Loucy (cell line): ENCODE measurements around the gene ACOT8.

ENCODE experiments used
- H2AFZ ChIP-seq: fragments of 200-600 bp; sonication (generic); 2 replicates; pipeline ENCODE4 v1.6.0; 2016; ENCODE audit warnings: antibody characterized with exemption, mild to moderate bottlenecking, low read length, moderate library complexity
- H3F3A ChIP-seq: fragments of 200-600 bp; 2 replicates; pipeline ENCODE4 v1.6.0; 2016; ENCODE audit warnings: antibody characterized with exemption, low read depth, mild to moderate bottlenecking
- H3K27me3 ChIP-seq: fragments of 200-600 bp; sonication (generic); 2 replicates; pipeline ENCODE4 v1.6.1; 2014; ENCODE audit warnings: low read length, mild to moderate bottlenecking; ENCODE audit not compliant: insufficient read depth, poor library complexity, severe bottlenecking
- H3K36me3 ChIP-seq: fragments of 200-600 bp; sonication (generic); 2 replicates; pipeline ENCODE4 v1.6.1; 2016; ENCODE audit warnings: low read length; ENCODE audit not compliant: insufficient read depth
- H3K4me1 ChIP-seq: fragments of 200-600 bp; sonication (generic); 2 replicates; pipeline ENCODE4 v1.5.1; 2014; ENCODE audit warnings: low read length, mild to moderate bottlenecking; ENCODE audit not compliant: insufficient read depth, poor library complexity, severe bottlenecking
- H3K4me2 ChIP-seq: fragments of 200-600 bp; sonication (generic); 2 replicates; pipeline ENCODE4 v1.6.0; 2014; ENCODE audit warnings: antibody characterized with exemption, low read length, low read depth, mild to moderate bottlenecking; ENCODE audit not compliant: poor library complexity, severe bottlenecking
- H3K4me3 ChIP-seq: fragments of 200-600 bp; sonication (generic); 2 replicates; pipeline ENCODE4 v1.5.1; 2014; ENCODE audit warnings: low read length, mild to moderate bottlenecking, mixed read lengths; ENCODE audit not compliant: poor library complexity, severe bottlenecking
- H3K79me2 ChIP-seq: fragments of 200-600 bp; sonication (generic); 2 replicates; pipeline ENCODE4 v1.6.1; 2014; ENCODE audit warnings: low read length; ENCODE audit not compliant: insufficient read depth
- H3K9ac ChIP-seq: fragments of 200-600 bp; sonication (generic); 2 replicates; pipeline ENCODE4 v1.6.0; 2014; ENCODE audit warnings: mild to moderate bottlenecking, low read depth, low read length, moderate library complexity; ENCODE audit not compliant: poor library complexity, severe bottlenecking
- H3K9me2 ChIP-seq: fragments of 200-600 bp; sonication (generic); replicated peaks from 2 replicates; pipeline ENCODE4 v1.6.1; 2016; ENCODE audit warnings: low read depth, low read length, mixed read lengths
- H3K9me3 ChIP-seq: fragments of 200-600 bp; sonication (generic); 2 replicates; pipeline ENCODE4 v1.6.1; 2014; ENCODE audit warnings: mild to moderate bottlenecking, antibody characterized with exemption, low read length, low read depth; ENCODE audit not compliant: insufficient read depth
- H4K20me1 ChIP-seq: fragments of 200-600 bp; sonication (generic); 2 replicates; pipeline ENCODE4 v1.6.0; 2014; ENCODE audit warnings: antibody characterized with exemption, low read length, mild to moderate bottlenecking; ENCODE audit not compliant: insufficient read depth, poor library complexity, severe bottlenecking
- EZH2phosphoT487 ChIP-seq: fragments of 200-600 bp; IDR thresholded peaks from 2 replicates; pipeline ENCODE4 v1.6.1; 2018; ENCODE audit warnings: antibody characterized with exemption, mild to moderate bottlenecking, moderate library complexity, borderline replicate concordance
- TF ChIP-seq, protein P1 (sequence below): fragments of 200-600 bp; sonication (generic); conservative IDR thresholded peaks from 2 replicates; pipeline ENCODE4 v1.5.1; 2014; ENCODE audit warnings: mild to moderate bottlenecking, antibody characterized with exemption, low read length

ACOT8 gene

GRCh38 chr20:45826381-45827019 is 30.7 kb downstream of the ACOT8 start:
- no peak overlapping the region for H3K4me3 ChIP-seq
- H3K4me2 ChIP-seq, result no peak overlapping the region
- H3K36me3 ChIP-seq, result no peaks in the 10 kb centered on the region
- H3F3A ChIP-seq, result no peaks in the 10 kb centered on the region
- no peaks in the 10 kb centered on the region for H4K20me1 ChIP-seq
- TF ChIP-seq, protein P1, sequence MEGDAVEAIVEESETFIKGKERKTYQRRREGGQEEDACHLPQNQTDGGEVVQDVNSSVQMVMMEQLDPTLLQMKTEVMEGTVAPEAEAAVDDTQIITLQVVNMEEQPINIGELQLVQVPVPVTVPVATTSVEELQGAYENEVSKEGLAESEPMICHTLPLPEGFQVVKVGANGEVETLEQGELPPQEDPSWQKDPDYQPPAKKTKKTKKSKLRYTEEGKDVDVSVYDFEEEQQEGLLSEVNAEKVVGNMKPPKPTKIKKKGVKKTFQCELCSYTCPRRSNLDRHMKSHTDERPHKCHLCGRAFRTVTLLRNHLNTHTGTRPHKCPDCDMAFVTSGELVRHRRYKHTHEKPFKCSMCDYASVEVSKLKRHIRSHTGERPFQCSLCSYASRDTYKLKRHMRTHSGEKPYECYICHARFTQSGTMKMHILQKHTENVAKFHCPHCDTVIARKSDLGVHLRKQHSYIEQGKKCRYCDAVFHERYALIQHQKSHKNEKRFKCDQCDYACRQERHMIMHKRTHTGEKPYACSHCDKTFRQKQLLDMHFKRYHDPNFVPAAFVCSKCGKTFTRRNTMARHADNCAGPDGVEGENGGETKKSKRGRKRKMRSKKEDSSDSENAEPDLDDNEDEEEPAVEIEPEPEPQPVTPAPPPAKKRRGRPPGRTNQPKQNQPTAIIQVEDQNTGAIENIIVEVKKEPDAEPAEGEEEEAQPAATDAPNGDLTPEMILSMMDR, result no peak
- no peak for TF ChIP-seq EZH2phosphoT487
- H3K9me3 ChIP-seq, result no peaks in the 10 kb centered on the region
- H3K9me2 ChIP-seq, result no peaks in the 10 kb centered on the region
- no peak overlapping the region for H3K9ac ChIP-seq
- no peaks in the 10 kb centered on the region for H3K4me1 ChIP-seq
- no peaks in the 10 kb centered on the region for H3K27me3 ChIP-seq
- no peaks in the 10 kb centered on the region for H3K79me2 ChIP-seq
- no peak overlapping the region for H2AFZ ChIP-seq

- H3K4me2 ChIP-seq, result no peak overlapping the region
- no peak overlapping the region for H2AFZ ChIP-seq
- H3K4me3 ChIP-seq, result no peak overlapping the region
- H3K9me3 ChIP-seq, result no peaks in the 10 kb centered on the region
- TF ChIP-seq EZH2phosphoT487, result no peak
- TF ChIP-seq, protein P1, result peak; percentile 55
- H3K79me2 ChIP-seq, result no peaks in the 10 kb centered on the region
- H3K4me1 ChIP-seq, result no peaks in the 10 kb centered on the region
- H3K36me3 ChIP-seq, result no peaks in the 10 kb centered on the region
- no peak overlapping the region for H3K9ac ChIP-seq
- no peaks in the 10 kb centered on the region for H3K27me3 ChIP-seq
- H4K20me1 ChIP-seq, result no peaks in the 10 kb centered on the region
- no peaks in the 10 kb centered on the region for H3F3A ChIP-seq
- no peaks in the 10 kb centered on the region for H3K9me2 ChIP-seq
Observed at GRCh38 chr20:45823949-45824835, 33.0 kb downstream of the ACOT8 start.

- Histone ChIP-seq H3K4me2 (no peak overlapping the region), H4K20me1 (no peaks in the 10 kb centered on the region)
Observed at GRCh38 chr20:45822857-45823256, 34.3 kb downstream of the ACOT8 start.

More at GRCh38 chr20:45822857-45823256, 34.3 kb downstream of the ACOT8 start:
- H3K36me3 ChIP-seq, result no peaks in the 10 kb centered on the region
- no peaks in the 10 kb centered on the region for H3K79me2 ChIP-seq
- no peaks in the 10 kb centered on the region for H3K4me1 ChIP-seq
- peaks cover under 1% of the 10 kb centered on the region; the same call in 1 of the 2 replicates for H3F3A ChIP-seq
- no peaks in the 10 kb centered on the region for H3K9me2 ChIP-seq
- no peak overlapping the region for H3K4me3 ChIP-seq
- no peak overlapping the region for H3K9ac ChIP-seq
- no peaks in the 10 kb centered on the region for H3K27me3 ChIP-seq
- H2AFZ ChIP-seq, result no peak overlapping the region
- TF ChIP-seq, protein P1, result no peak
- TF ChIP-seq EZH2phosphoT487, result no peak
- no peaks in the 10 kb centered on the region for H3K9me3 ChIP-seq
